Jurkat, Clone E6-1 (cell line): Measurements from ENCODE around the gene RFLNA.

Experiments
- DNase-seq: peaks from one replicate; pipeline ENCODE4 v3.0.0-alpha.2; 2011; ENCODE audit warnings: low read depth, low spot score
- H3K4me3 ChIP-seq: 2 replicates; pipeline ENCODE4 v1.5.1; 2011; ENCODE audit warnings: mild to moderate bottlenecking, low read length, control low read depth, moderate library complexity

The RFLNA gene

GRCh38 chr12:124347805-124348658, 53.1 kb downstream of the RFLNA start:
- DNase-seq, result no peak
- H3K4me3 ChIP-seq, result no peak overlapping the region

- no peak for DNase-seq
- H3K4me3 ChIP-seq, result no peak overlapping the region
Observed at GRCh38 chr12:124348659-124349380, 53.9 kb downstream of the RFLNA start.

- DNase-seq, result no peak
- no peak overlapping the region for H3K4me3 ChIP-seq
Observed at GRCh38 chr12:124350491-124350890, 55.6 kb downstream of the RFLNA start.

DNA sequence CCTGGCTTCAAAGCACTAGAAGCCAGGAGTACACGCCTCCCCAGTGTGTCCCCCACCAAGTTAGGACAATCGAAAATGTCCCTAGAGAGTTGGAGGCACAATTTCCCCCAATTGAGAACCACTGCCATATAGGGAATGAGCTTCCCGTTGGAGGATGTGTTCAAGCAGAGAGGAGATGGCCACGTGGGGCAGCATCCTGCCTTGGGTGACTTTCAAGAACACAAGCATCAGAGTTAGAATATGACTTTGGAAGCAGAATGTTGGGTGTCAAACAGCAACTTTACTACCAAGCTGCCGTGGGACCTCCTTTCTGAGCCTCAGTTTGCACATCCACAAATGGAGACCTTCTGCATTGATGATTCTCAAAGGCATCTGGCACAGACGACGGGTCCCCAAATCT, 56.5 kb downstream of the RFLNA start:
- no peak for DNase-seq
- H3K4me3 ChIP-seq, result no peak overlapping the region

- H3K4me3 ChIP-seq, result no peak overlapping the region
- DNase-seq, result no peak
Observed at GRCh38 chr12:124352257-124352656, 57.4 kb downstream of the RFLNA start.

DNA sequence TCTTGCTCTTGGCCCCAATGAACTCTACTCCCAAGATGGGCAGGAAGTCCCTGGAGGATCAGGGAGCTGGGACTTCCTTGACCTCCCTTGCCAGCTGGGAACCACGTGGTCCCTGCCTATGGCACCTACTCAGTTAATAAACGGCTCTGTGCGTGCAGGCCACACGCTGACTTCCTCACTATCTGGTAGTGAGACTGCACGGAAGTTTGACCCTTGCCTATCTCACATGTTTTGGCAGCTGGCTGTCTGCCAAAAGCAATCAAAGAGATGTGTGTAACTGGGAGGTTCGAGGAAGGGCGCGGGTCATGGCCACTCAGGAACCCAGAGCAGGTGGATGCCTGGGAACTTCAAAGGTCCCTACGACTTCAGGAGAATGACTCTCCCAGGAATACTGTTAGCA, 57.9 kb downstream of the RFLNA start:
- no peak for DNase-seq
- no peak overlapping the region for H3K4me3 ChIP-seq

GRCh38 chr12:124354400-124354799, 59.5 kb downstream of the RFLNA start:
- DNase-seq, result no peak
- H3K4me3 ChIP-seq, result no peak overlapping the region

GRCh38 chr12:124356221-124356620, 61.3 kb downstream of the RFLNA start:
- no peak for DNase-seq

DNA sequence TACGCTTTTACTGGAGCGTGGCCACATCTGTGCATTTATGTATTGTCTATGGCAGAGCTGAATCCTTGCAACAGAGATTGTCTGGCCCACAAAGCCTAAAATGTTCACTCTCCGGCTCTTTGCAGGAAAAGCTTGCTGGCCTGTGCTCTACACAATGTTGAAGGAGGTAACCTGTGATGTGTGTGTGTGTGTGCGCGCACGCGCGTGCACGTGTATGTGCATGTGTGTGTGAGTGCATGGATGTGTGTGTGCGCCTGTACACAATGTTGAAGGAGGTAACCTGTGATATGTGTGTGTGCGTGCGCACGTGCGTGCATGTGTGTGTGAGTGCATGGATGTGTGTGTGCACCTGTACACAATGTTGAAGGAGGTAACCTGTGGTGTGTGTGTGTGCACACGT, 62.7 kb downstream of the RFLNA start:
- H3K4me3 ChIP-seq, result no peak overlapping the region
- DNase-seq, result no peak

More at GRCh38 chr12:124356221-124356620, 61.3 kb downstream of the RFLNA start:
- H3K4me3 ChIP-seq, result no peak overlapping the region

- DNase-seq, result no peak
- H3K4me3 ChIP-seq, result no peak overlapping the region
Observed at GRCh38 chr12:124358572-124358971, 63.7 kb downstream of the RFLNA start.

GRCh38 chr12:124359671-124360581, 65.0 kb downstream of the RFLNA start:
- no peak for DNase-seq
- H3K4me3 ChIP-seq, result no peak overlapping the region

GRCh38 chr12:124361074-124361970, 66.4 kb downstream of the RFLNA start:
- DNase-seq, result no peak
- no peak overlapping the region for H3K4me3 ChIP-seq

DNA sequence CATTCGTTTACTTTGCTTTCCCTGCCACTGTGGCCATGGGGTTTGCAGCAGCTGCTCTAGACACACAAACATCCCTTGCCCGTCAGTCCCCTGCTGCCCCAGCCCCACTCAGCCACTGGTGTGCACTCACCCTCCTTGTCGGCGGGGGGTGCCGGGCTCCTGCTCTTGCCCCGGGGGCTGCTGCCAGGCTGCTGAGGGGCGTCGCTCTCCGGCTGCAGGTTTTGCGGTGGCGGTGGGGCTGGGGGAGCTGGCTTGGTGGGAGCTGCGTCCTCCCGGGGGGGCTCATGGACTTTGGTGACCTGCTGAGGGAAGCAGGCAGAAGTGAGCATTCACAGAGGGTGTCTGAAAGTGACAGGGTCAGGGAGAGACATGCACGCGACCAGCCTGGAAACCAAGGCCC, 67.1 kb downstream of the RFLNA start:
- DNase-seq, result no peak
- H3K4me3 ChIP-seq, result no peak overlapping the region

- no peak for DNase-seq
- H3K4me3 ChIP-seq, result no peak overlapping the region
Observed at GRCh38 chr12:124363353-124363965, 68.6 kb downstream of the RFLNA start.

- no peak for DNase-seq
- no peak overlapping the region for H3K4me3 ChIP-seq
Observed at GRCh38 chr12:124364543-124364942, 69.7 kb downstream of the RFLNA start.
